Ovary (tissue), 9 donors: ENCODE measurements around the gene FBXO15. TPM values are rescaled to one million over a fixed set of nuclear protein-coding genes. Genes with fewer than 3 reads are reported as not detected.

Experiments
- DNase-seq, 5 donors: peaks; one replicate each; pipeline ENCODE4 v3.0.0-alpha.2; 2019 to 2020
- H3K27ac ChIP-seq, 2 donors: fragments of 200-600 bp; one replicate each; pipeline versions ENCODE4 v1.5.1 to v1.8.0; 2019 to 2022
- H3K27me3 ChIP-seq: fragments of 200-600 bp; one replicate; pipeline ENCODE4 v1.8.0; 2022
- H3K36me3 ChIP-seq: fragments of 200-600 bp; sonication (generic); one replicate; pipeline ENCODE4 v1.5.1; 2019
- H3K4me1 ChIP-seq: one replicate; pipeline ENCODE4 v1.8.1; 2013; ENCODE audit warnings: mild to moderate bottlenecking, moderate library complexity; ENCODE audit not compliant: insufficient read depth
- H3K4me3 ChIP-seq: fragments of 200-600 bp; sonication (generic); one replicate; pipeline ENCODE4 v1.5.1; 2017
- H3K9me3 ChIP-seq, 2 donors: fragments of 200-600 bp in 1 of 2; sonication (generic) in 1 of 2; one replicate each; pipeline versions ENCODE4 v1.5.1 to v1.8.1; 2013 to 2019; ENCODE audit warnings: mild to moderate bottlenecking in 1 of 2, moderate library complexity in 1 of 2
- CTCF ChIP-seq, 3 donors: fragments of 450-650 bp in 2 of 3; fragments of 200-600 bp in 1 of 3; IDR thresholded peaks; one replicate each; pipeline versions ENCODE4 v1.5.1 to v1.8.0; 2016 to 2022; ENCODE audit warnings: antibody characterized with exemption in 3 of 3, mild to moderate bottlenecking in 1 of 3
- EP300 ChIP-seq: sonication (generic); formaldehyde crosslinking; IDR thresholded peaks from one replicate; pipeline ENCODE4 v1.6.1; 2017; ENCODE audit warnings: antibody characterized with exemption
- POLR2A ChIP-seq: fragments of 450-650 bp; IDR thresholded peaks from one replicate; pipeline ENCODE4 v1.6.1; 2017; ENCODE audit warnings: antibody characterized with exemption, mild to moderate bottlenecking, moderate library complexity
- WGBS, 3 donors: extraction: QIAGEN DNeasy Blood & Tissue Kit in 1 of 3; methylation state at CpG; one replicate each; pipeline versions ENCODE4 v1.1.5 to v1.1.7; 2013 to 2017; 5-methylcytosine and 5-hydroxymethylcytosine counted together
- intact Hi-C, 4 donors: fragments of 100-400 bp; cut with DNase I; formaldehyde crosslinking; loops; one replicate each; pipeline versions ENCODE4 v1.11.0 to v1.15.1; 2022 to 2023
- polyA plus RNA-seq, 2 donors: library from polyadenylated mRNA; stranded (reverse); fragments of 200-250 nt in 1 of 2; fragments of 350-450 nt in 1 of 2; fragmentation: Illumina TruSeq in 1 of 2; extraction: RNeasy Lipid Tissue Mini Kit (QIAGEN cat#74804) in 1 of 2; gene quantifications; one replicate each; pipeline ENCODE4 v1.2.3, GENCODE V29; 2013 to 2014
- total RNA-seq, 7 donors: library from RNA; depleted of rRNA in 2 of 7; stranded (reverse); fragments of >200 nt in 2 of 7; fragmentation: NEBNext Ultra II Directional in 3 of 7; extraction: Animal tissue kit (Norgen Biotek cat#: 25700) in 3 of 7; gene quantifications; one replicate each; pipeline versions ENCODE4 v1.1.0 to v1.2.4, GENCODE V29; 2016 to 2023
- donor health status: DM: no; HTN: no; CAD: no; lungs with moderate emphysema.
- donor health status: DM: no; HTN: no; CAD: no.
- donor health status: Bipolar disorder and iron deficiency.
- donor health status: DM: yes; HTN: yes; CAD: no.
- donor health status: DM: no; HTN: no; CAD: no.
- donor health status: DM: yes; HTN: yes; CAD: no.

FBXO15 gene
- total and polyA plus RNA-seq, 9 donors: 0.40 to 13.6 (median 1.1) TPM

- Histone ChIP-seq H3K36me3 (no peaks in the 10 kb centered on the region), H3K4me3 (no peak overlapping the region), H3K27me3 (no peaks in the 10 kb centered on the region), H3K27ac (no peak overlapping the region), H3K4me1 (no peaks in the 10 kb centered on the region), H3K9me3 (no peaks in the 10 kb centered on the region)
- TF ChIP-seq EP300: no peak
- no peak for TF ChIP-seq POLR2A
- no peak for TF ChIP-seq CTCF (IDR thresholded peaks at IDR 0.05)
- intact Hi-C loops: no loop called here
- WGBS, 3 donors: 64 to 83% (median 73%) methylated on average over 7 of the region's 7 CpGs
- no peak for DNase-seq
These were observed 81.6 kb downstream of the FBXO15 start for GRCh38 chr18:74066018-74066417.

GRCh38 chr18:74065366-74065765, 82.3 kb downstream of the FBXO15 start:
- Histone ChIP-seq H3K27me3 (no peaks in the 10 kb centered on the region), H3K9me3 (no peaks in the 10 kb centered on the region), H3K4me3 (no peak overlapping the region), H3K27ac (no peak overlapping the region), H3K4me1 (no peaks in the 10 kb centered on the region), H3K36me3 (no peaks in the 10 kb centered on the region)
- 58 to 74% (median 64%) methylated on average over 3 of the region's 3 CpGs for WGBS, 3 donors
- intact Hi-C loops: no loop called here
- TF ChIP-seq POLR2A: no peak
- no peak for TF ChIP-seq CTCF (IDR thresholded peaks at IDR 0.05)
- TF ChIP-seq EP300: no peak
- DNase-seq: no peak

- no peak overlapping the region for H3K27ac ChIP-seq
- TF ChIP-seq EP300 (no peak), CTCF (IDR thresholded peaks at IDR 0.05) (no peak), POLR2A (no peak)
- DNase-seq: no peak
These were observed 83.1 kb downstream of the FBXO15 start for GRCh38 chr18:74064510-74064909.

GRCh38 chr18:74063557-74063956, 84.1 kb downstream of the FBXO15 start:
- Histone ChIP-seq H3K9me3 (no peaks in the 10 kb centered on the region), H3K4me1 (no peaks in the 10 kb centered on the region), H3K27me3 (no peaks in the 10 kb centered on the region), H3K4me3 (no peak overlapping the region), H3K27ac (no peak overlapping the region), H3K36me3 (no peaks in the 10 kb centered on the region)
- WGBS, 3 donors: 52 to 60% (median 58%) methylated on average over 5 of the region's 5 CpGs
- TF ChIP-seq CTCF (IDR thresholded peaks at IDR 0.05) (no peak), POLR2A (no peak), EP300 (no peak)
- no peak for DNase-seq
- intact Hi-C loops: no loop called here

More at GRCh38 chr18:74064510-74064909, 83.1 kb downstream of the FBXO15 start:
- Histone ChIP-seq H3K9me3 (no peaks in the 10 kb centered on the region), H3K4me3 (no peak overlapping the region), H3K36me3 (no peaks in the 10 kb centered on the region), H3K4me1 (no peaks in the 10 kb centered on the region), H3K27me3 (no peaks in the 10 kb centered on the region)
- WGBS, 3 donors: 76 to 84% (median 83%) methylated on average over 6 of the region's 6 CpGs
- intact Hi-C loops: no loop called here

GRCh38 chr18:74063023-74063422, 84.6 kb downstream of the FBXO15 start:
- Histone ChIP-seq H3K27ac (no peak overlapping the region), H3K27me3 (no peaks in the 10 kb centered on the region), H3K4me1 (no peaks in the 10 kb centered on the region), H3K36me3 (no peaks in the 10 kb centered on the region), H3K9me3 (no peaks in the 10 kb centered on the region), H3K4me3 (no peak overlapping the region)
- WGBS, 3 donors: 63 to 83% (median 83%) methylated on average over 3 of the region's 3 CpGs
- intact Hi-C loops: no loop called here
- TF ChIP-seq CTCF (IDR thresholded peaks at IDR 0.05) (no peak), POLR2A (no peak), EP300 (no peak)
- no peak for DNase-seq
